Natural killer cell treated with Interleukin-12 subunit alpha and Interleukin-12 subunit beta and Interleukin-15 and Interleukin-18, amount 100 ng/mL, for 72 hours (primary cell): ENCODE results near the gene TMEM151B. TPM values are rescaled to one million over a fixed set of nuclear protein-coding genes. Genes with fewer than 3 reads are reported as not detected.

Experiments
- ATAC-seq, 2 donors: fragments of 150-1000 bp; cut with Tn5 transposase in 1 of 2; sonication (Bioruptor Pico), chemical (Tn5 transposase) in 1 of 2; 2 replicates each; pipeline ENCODE4 v1.10.0; 2021
- DNase-seq: peaks from one replicate; pipeline ENCODE4 v3.0.0; 2022; ENCODE audit warnings: low spot score
- H3K27ac Mint-ChIP-seq, 2 donors: 1 replicate in 1 of 2; 2 replicates in 1 of 2; pipeline ENCODE4 v1.8.0; 2022; ENCODE audit warnings: mixed read lengths in 2 of 2, mild to moderate bottlenecking in 1 of 2, moderate library complexity in 1 of 2
- H3K27me3 Mint-ChIP-seq, 2 donors: 1 replicate in 1 of 2; 2 replicates in 1 of 2; pipeline ENCODE4 v1.8.0; 2022; ENCODE audit warnings: mixed read lengths in 2 of 2
- H3K36me3 Mint-ChIP-seq: one replicate; pipeline ENCODE4 v1.8.0; 2022; ENCODE audit warnings: mixed read lengths
- H3K4me1 Mint-ChIP-seq, 2 donors: 1 replicate in 1 of 2; 2 replicates in 1 of 2; pipeline ENCODE4 v1.8.0; 2022; ENCODE audit warnings: low read depth in 2 of 2, mixed read lengths in 2 of 2, mild to moderate bottlenecking in 1 of 2
- H3K4me3 Mint-ChIP-seq: one replicate; pipeline ENCODE4 v1.8.0; 2022; ENCODE audit warnings: mixed read lengths
- H3K9me3 Mint-ChIP-seq: 2 replicates; pipeline ENCODE4 v1.8.0; 2022; ENCODE audit warnings: mixed read lengths
- total RNA-seq, 2 donors: library from RNA; stranded (reverse); gene quantifications; one replicate each; pipeline ENCODE4 v1.2.3, GENCODE V29; 2022

TMEM151B gene
- total RNA-seq, 2 donors from 2014 or later: not detected

DNA sequence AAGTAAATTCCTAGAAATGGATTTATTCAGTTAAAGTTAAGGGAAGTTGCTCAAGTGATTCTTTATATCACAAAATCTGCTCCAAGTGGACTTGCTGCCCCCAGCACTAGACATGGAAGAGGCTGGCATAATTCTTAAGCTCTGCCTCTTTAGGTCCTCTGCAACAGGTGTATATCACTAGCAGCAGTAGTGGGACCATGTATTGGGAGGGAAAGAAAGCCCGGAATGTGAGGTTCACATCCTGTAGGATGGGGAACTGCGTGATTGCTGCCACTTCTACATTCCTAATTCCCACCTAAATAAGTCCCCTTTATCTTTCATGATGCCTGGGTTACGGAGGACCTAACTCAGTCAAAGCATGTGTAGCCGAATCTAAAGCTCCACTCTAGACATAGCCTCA is 85.4 kb downstream of the TMEM151B start:
- no peaks in the 10 kb centered on the region for H3K4me1 Mint-ChIP-seq
- H3K4me3 Mint-ChIP-seq: no peak overlapping the region
- ATAC-seq (no peak), DNase-seq (no peak)
- H3K27me3 Mint-ChIP-seq: peaks cover 12 to 22% of the 10 kb centered on the region in 2 donors
- no peaks in the 10 kb centered on the region for H3K9me3 Mint-ChIP-seq
- H3K27ac Mint-ChIP-seq: no peak overlapping the region
- H3K36me3 Mint-ChIP-seq: no peaks in the 10 kb centered on the region

DNA sequence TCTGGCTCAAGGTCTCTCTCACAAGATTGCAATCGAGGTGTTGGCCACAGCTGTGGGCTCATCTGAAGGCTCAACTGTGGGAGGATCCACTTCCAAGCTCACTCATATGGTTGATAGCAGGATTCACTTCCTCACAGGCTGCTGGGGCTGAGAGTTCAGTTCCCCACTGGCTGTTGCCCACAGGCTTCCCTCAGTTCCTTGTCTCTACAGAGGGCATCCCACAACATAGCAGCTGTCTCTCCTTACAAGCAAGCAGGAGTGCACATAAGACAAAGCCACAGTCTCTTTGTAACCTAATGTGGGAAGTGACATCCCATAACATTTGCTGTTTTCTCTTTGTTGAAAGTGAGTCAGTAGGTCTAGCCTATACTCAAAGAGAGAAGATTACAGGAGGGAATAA is 86.2 kb downstream of the TMEM151B start:
- ATAC-seq: no peak
- H3K27me3 Mint-ChIP-seq: peaks cover 12 to 22% of the 10 kb centered on the region in 2 donors
- no peak overlapping the region for H3K27ac Mint-ChIP-seq
- no peaks in the 10 kb centered on the region for H3K9me3 Mint-ChIP-seq
- no peaks in the 10 kb centered on the region for H3K36me3 Mint-ChIP-seq
- H3K4me3 Mint-ChIP-seq: no peak overlapping the region
- DNase-seq: no peak
- no peaks in the 10 kb centered on the region for H3K4me1 Mint-ChIP-seq

Other genes with a start within 250 kb of the TMEM151B start
- 10 to 100 TPM; 36.5 to 49.9 TPM for gene MRPL14, start 143.0 kb upstream of the TMEM151B start, total RNA-seq
- gene TMEM63B, start 142.9 kb upstream of the TMEM151B start, total RNA-seq: 10 to 100 TPM; 21.2 to 22.2 TPM
- gene CAPN11, start 111.6 kb upstream of the TMEM151B start, total RNA-seq: not detected
- not detected for gene MYMX, start 53.5 kb upstream of the TMEM151B start, total RNA-seq
- 10 to 100 TPM; 25.1 to 95.6 TPM for gene SLC29A1, start 46.9 kb upstream of the TMEM151B start, total RNA-seq
- gene HSP90AB1, start 23.3 kb upstream of the TMEM151B start, total RNA-seq: 1,000 to 10,000 TPM; 1,035 to 1,696 TPM
- 10 to 100 TPM; 34.6 to 39.4 TPM for gene SLC35B2, start 12.9 kb upstream of the TMEM151B start, total RNA-seq
- 10 to 100 TPM; 24.1 to 26.1 TPM for gene NFKBIE, start 4.9 kb upstream of the TMEM151B start, total RNA-seq
- 10 to 100 TPM; 19.3 to 32.6 TPM for gene AARS2, start 42.9 kb downstream of the TMEM151B start, total RNA-seq
- gene SPATS1, start 72.2 kb downstream of the TMEM151B start, total RNA-seq: not detected
- gene CDC5L, start 117.3 kb downstream of the TMEM151B start, total RNA-seq: 10 to 100 TPM; 21.6 to 22.6 TPM